GM18520 (cell line): ENCODE measurements around the gene KRTAP12-3.

Experiments used
- ATAC-seq: cut with Tn5 transposase; IDR thresholded peaks from one replicate; pipeline ENCODE4 v1.9.1; 2021; ENCODE audit not compliant: unreplicated experiment

The KRTAP12-3 gene

DNA sequence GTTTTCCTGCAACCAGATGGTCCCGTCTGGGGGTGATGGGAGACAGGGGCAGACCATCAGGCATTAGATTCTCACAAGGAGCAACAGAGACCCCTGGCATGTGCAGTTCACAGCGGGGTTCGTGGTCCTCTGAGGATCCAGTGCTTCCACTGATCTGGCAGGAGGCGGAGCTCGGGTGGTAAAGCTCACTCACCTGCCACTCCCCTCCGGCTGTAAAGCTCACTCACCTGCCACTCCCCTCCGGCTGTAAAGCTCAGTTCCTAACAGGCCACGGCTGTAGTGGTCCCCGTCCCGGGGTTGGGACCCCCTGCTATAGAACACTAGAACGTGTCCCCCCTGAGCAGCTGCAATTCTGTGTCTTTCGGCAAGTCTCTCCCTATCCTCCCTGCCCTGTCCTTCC is 43.8 kb downstream of the KRTAP12-3 start:
- ATAC-seq: no peak

DNA sequence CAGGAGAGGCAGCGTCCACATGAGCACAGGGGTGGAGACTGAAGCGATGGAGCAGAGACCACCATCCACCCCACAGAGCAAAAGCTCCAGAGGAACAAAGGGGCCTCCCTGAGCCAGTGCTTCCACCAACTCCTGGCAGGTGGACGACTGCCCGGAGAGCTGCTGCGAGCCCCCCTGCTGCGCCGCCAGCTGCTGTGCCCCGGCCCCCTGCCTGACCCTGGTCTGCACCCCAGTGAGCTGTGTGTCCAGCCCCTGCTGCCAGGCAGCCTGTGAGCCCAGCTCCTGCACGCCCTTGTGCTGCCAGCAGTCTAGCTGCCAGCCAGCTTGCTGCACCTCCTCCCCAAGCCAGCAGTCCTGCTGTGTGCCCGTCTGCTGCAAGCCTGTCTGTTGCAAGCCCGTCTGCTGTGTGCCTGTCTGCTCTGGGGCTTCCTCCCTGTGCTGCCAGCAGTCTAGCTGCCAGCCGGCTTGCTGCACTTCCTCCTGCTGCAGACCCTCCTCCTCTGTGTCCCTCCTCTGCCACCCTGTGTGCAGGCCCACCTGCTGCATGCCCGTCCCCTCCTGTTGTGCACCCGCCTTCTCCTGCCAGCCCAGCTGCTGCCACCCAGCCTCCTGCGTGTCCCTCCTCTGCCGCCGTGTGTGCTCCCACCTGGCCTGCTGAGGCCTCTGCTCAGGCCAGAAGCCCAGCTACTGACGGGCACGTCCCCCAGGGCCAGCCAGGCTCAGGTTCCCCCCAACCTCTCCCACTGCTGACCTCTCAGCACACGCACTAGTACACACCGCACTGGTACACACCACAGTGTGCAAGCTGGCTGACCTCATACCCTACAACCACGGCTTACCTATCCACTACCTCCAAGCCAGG is 44.6 kb downstream of the KRTAP12-3 start:
- no peak for ATAC-seq

DNA sequence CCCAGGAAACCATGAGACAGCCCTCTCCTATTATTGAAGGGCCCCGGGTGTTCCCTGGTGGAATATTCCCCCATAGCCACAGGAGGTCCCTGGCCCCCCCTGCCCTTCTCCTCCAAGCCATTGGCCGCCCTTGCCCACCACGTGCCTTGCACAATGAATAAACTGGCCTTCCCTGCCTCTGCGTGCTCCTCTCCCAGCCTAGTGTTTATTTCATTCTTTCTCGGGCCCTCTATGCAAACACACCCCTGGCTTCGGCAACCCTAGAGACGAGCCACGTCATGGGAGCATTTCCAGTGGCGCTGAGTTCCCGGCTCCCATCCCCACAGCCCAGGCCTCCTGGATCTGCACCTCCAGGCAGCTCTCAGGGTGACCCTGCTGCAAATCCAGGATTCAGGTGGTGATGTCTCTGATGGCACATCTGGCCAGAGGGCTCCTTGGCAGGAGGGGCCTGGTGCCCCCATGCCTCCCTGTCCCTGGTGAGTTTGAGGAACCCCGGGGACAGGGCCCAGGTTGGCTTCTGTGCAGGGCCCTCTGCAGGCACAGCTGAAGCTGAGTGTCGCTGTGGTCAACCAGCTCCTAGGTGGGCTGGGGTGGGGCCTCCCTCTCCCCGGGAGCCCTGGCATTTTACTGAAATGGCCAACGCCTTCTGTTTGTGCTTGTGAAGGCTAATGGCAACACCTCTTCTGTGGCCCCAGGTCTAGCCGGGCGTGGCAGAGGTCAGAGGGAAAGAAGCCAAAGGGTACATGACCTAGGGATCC is 45.4 kb downstream of the KRTAP12-3 start:
- no peak for ATAC-seq

DNA sequence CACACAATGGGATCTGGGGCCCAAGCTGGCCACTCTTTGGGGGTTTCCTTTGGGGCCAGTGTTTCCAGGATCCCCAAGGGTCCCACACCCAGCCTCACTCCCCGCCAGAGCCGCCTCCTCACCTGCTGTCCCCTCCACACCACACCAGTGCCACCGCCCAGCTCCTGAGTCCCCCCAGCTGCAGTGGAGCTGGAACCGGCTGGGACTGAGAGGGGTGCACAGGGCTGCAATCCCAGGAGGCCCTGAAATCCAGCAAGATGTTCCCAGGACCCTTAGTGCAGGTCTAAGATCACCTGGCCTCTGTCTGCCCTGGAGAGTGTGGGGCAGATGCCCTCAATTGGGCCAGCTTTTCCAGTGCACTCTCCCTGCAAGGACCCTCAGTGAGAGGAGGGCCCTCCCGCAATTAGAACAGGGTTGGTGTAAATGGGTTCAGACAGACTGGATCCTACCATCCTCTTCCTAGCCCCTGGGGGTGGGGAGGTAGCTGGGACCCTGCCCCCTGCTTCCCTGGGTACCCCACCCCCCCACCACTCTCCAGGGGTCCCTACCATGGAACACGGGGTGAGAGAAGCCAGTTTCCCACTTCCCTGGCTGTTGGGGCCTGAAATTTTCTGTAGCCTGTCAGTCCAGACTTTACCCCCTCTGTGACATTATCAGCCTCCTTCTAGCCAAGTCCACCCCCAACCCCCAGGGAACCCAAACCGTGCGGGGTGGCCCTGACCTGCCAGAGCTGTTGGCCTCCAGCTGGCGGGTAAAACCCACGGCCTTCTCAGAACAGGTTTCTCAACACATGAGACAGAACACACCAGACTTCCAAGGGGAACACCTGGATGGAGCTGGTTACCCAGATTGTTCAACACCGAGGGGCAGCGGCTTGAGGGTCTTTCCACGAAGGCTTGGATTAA is 46.3 kb downstream of the KRTAP12-3 start:
- ATAC-seq: no peak

DNA sequence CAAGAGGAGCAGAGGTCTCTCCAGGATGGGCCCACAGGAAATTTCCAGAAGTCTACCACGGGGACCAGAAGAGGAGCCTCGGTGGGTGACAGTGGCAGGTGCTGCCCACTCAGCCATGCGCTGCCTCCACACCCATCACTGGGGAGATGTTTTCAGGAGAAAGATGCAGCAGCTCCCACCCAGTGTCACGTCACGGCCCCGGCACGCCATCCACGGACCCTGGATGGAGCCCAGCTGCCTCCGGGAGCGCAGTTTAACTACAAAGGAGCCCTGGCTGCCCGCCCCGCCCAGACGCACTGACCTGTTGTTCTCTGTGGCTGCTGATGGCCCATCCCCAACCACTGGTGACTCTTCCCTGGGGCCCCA is 46.9 kb downstream of the KRTAP12-3 start:
- no peak for ATAC-seq

DNA sequence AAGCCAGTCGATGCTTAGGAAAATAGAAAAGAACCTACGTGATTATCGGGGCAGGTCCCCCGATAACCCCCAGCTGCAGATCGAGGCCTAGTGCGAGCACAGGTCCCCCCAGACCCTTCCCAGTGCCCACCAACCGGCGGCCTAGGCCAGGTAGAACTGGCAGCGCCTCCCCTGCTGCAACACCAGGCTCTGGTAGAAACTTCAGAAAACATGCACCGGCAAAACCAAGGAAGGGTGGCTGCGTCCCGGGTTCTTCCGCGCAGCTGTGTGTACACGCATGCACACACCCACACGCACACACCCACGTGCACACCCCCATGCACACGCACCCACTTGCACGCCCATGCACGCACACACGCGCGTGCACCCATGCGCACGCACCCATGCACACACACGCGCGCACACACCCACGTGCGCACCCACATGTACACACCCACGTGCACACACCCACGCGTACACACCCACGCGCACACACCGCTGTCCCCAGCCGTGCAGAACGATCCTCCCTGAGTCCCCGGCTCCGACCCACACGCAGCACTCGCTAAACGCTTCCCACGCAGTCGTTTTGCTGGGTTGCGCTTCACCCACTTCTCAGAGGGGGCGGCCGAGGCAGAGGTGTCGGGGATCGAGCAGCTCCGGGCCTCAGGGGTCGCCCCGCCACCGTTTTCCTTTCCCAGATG is 48.4 kb downstream of the KRTAP12-3 start:
- ATAC-seq: no peak

DNA sequence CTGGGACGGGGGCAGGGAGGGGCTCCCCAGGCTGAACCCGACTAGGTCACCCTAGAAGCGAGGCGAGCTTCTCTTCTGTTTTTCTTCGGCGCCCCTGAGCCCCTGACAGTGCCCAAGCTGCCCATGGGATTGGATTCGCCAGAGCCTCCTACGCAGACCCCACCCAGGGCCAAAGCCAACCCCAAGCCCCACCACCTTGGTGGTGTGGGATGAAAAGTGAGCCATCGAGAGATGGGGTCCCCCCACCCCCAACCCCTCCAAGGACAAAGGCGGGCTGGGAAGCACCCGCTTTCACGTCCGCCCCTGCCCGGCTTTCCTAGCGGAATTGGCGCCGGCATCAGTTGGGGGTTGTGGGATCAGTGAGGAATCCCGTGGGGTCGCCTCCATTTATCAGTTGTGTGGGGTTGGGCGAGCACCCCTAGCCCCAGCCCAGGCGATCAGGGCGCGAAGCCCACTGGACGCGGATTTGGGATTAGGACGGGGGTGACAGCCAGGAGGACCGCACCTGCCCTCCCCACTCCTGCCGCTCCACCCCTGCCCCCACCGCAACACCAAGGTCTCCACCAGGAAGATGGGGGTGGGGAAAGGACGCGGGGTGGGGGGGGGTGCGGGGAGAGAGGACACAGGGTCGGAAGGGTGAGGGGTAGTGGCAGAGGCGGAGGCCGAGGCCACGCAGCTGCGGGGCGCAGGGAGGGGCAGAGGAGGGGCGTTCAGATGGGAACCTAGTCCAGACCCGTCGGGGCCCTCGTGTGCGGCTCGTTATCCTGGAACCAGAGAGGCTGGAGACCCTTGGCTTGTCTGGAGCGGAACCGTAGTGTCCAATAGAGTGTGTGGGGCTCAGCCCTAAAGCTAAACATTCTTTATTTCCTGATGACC is 49.2 kb downstream of the KRTAP12-3 start:
- no peak for ATAC-seq
